Activated CD4-positive, alpha-beta T cell treated with anti-CD3 and anti-CD28 coated beads, Interleukin-2, amount 50 U/mL, for 48 hours (primary cell): ENCODE measurements around the gene CHTF8.
"Not testable (repeated sequence)": the region's sequence is repeated elsewhere in the genome, so short reads cannot be mapped to it uniquely, and the experiment has no call there.

Experiments used
- DNase-seq, 2 experiments: peaks; one replicate each; pipeline ENCODE4 v3.0.0-alpha.2; 2020

CHTF8 gene, protein sequence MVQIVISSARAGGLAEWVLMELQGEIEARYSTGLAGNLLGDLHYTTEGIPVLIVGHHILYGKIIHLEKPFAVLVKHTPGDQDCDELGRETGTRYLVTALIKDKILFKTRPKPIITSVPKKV

DNA sequence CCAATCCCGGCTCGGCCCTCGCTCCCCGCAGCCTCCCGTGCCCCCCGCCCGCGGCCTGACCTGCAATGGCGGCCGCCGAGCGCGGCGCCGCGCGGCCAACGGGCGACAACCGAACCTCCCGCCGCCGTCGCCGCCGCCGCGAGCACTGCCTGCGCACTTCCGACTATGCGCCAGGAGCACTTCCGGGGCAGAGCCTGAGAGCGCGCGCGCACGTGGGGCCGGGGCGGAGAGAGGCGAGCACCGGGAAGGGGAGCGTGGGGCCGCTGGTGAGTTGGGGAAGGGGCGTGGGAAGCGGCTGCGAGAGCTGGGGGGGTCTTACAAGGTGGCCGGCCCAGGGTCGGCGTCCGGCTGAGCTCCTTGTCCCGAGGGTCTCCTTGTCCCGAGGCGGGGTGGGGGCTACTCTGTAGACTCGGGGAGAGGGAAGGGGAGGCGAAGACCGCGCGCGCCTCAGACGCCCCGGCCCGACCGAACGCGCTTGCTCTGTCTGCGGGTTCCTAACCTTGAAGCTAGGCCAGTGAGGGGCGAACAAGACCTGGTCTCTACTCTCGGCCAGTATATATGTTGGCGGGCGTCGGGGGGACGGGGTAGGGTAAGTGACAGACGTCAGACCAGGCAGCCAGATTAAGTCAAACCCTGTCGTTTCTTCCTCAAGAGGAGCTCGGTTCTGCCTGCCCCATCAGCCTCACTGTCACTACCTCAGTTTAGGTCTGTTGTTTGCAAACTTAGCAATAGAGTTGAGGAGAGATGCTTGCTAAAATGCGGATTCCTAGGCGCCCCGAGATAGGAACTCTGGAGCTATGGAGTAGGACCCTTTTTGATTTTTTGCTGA is at the start of gene CHTF8, which contains the start of gene UTP4:
CHTF8 (minus strand) TSS at position 165 of the 829 bp plus-strand sequence. CDS start 11,130 bp downstream, outside the sequence.
UTP4 (plus strand) TSS at position 226 of the 829 bp plus-strand sequence. CDS start 811 bp downstream, outside the sequence.
- DNase-seq: peak; percentile 88 to 89

DNA sequence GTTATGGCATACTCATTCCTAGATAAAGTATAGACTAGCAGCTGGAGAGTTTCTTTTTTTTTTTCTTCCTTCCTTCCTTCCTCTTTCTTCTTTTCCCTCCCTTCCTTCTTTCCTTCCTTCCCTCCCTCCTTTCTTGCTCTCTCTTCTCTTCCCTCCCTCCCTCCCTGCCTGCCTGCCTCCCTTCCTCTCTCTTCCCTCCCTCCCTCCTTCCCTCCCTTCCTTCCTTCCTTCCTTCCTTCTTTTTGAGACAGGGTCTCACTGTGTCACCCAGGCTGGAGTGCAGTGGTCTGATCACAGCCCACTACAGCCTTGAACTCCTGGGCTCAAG is 47.6 kb upstream of the CHTF8 start:
- DNase-seq: no peak

DNA sequence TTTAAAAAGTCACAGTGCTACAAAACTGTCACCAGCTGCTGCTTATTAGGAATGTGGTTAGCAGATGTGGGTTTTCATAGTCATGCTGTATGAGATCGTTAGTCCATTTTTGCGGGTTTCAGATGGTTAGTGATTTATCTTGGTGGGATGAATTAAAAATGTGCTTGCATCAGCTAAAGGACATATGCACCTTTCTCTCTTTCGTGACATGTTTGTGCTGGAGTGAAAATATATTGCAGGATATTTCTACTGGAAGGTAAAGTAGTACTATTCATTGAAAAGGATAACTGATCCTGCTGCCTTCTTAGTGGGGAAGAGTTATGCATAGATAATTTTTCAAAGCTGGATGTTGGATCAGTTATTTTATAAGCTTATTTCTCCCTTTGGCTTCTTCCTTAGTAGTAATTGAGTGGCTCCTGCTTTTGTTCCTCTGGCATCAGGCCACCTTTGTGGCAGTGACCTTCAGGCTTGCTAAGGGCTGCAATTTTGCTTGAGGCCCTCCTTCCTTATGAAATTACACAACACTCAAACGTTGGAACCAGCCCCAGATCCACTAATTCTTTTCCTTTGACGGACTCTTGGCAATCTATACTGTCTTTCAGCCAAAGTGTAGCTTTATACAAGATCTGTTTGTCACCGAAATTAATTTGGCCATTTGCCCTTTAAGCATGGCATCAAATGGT is 47.1 kb upstream of the CHTF8 start:
- DNase-seq: no peak

DNA sequence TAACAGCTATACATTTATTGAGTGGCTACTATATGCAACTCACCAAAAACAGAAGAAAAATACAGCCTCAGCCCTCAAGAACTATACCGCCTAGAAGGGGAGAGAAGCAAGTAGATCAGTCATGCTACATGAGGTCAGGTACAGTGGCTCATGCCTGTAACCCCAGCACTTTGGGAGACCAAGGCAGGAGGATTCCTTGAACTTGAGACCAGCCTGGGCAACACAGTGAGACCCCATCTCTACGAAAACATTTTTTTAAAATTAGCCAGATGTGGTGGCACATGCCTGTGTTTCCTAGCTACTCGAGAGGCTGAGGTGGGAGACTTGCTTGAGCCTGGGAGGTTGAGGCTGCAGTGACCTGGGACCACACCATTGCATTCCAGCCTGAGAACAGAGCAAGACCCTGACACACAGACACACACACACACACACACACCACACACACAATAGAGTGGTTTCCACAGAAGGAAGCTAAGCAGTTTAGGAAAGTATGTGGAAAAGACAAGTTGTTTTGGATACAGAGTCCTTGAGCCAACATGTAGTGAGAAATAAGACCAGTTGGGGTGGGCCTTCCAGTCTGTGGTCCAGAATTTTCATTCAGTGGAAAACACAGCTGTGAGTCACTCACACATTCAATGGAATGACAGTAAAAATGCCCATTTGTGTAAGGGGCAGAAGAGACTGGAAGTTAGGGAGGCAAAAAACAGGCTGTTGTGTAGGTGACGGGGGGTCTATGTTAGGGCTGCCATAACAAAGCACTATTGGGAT is 43.8 kb upstream of the CHTF8 start:
- DNase-seq: no peak

DNA sequence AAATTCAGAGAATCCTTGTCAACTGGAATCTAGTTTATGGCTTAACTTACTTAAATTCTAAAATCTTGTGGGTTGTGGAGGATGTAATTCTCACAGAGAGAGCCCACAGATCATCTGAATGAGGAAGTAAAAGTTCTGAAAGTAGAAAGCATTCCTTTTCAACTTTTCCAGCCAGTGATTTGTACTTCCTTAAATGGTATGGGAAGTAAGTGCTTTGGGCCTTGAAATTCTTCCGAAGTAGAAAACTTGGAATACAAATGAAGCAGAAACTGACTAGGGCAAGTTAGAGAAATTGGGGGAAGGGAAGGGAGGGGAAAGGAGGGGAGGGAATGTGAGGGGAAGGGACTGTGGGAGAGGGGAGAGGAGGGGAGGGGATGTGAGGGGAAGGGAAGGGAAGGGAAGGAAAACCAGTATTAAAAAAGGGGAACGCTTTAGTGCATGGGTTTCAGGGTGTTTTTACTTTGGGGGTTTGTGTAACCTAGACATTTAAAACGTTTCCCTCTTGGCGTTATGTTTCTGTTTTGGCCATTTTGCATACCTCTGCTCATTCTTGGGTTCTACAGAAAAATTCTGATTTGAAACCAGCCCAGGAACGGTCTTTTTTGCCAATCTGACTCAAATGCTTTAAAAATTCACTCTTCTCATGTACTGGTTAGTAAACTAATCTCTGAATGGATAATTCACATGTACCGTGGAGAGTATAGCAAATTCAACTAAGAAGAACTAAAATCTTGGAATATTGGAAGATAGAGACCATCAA is 39.1 kb upstream of the CHTF8 start:
- no peak for DNase-seq

DNA sequence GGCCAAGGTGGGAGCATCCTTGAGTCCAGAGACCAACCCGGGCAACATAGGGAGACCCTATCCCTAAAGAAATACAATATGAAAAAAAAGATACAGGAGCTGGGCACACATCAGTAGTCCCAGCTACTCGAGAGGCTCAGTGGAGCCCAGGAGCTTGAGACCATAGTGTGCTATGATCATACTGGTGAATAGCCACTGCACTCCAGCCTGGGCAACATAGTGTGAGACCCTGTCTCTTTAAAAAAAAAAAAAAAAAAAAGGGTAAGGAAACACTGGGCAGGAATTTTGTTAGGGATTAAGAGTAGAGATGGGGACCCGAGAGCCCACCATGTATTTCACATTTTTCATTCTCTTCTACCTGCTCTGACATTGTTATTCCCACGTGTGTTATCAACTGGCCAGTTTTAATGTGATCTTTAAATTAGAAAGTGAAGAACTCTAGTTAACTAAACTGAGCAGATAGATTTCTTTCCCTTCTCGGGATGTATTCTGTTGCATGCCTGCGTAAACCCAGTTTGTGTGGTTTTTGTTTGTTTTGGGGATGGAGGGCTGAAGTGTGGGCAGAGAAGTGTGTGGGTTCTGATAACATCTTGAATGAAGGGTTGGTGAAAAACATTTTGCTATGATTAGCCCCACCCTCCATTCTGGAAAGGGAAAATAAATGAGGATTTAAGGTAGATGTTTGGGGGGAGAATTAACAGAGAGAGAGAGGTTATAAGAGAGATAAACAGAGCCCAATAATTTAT is 37.4 kb upstream of the CHTF8 start:
- DNase-seq: no peak

DNA sequence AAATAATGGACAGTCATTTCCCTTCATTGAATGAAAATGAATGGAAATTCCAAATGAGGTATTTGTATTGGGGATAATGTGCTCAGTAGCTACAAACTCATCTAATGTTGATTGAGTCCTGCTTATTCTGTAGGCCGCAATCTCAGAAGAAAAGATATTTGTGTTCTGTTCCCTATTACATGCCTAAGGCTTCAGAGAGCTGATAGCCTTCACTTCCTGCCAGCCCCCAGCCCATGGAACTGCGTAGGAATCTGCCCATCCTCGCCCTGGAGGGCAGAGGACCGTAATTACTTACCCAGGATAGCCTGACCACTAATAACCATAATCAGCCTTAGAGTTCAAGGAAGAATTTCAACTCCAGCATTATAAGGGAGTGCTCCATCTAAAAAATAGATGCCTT is 36.7 kb upstream of the CHTF8 start:
- DNase-seq: no peak

DNA sequence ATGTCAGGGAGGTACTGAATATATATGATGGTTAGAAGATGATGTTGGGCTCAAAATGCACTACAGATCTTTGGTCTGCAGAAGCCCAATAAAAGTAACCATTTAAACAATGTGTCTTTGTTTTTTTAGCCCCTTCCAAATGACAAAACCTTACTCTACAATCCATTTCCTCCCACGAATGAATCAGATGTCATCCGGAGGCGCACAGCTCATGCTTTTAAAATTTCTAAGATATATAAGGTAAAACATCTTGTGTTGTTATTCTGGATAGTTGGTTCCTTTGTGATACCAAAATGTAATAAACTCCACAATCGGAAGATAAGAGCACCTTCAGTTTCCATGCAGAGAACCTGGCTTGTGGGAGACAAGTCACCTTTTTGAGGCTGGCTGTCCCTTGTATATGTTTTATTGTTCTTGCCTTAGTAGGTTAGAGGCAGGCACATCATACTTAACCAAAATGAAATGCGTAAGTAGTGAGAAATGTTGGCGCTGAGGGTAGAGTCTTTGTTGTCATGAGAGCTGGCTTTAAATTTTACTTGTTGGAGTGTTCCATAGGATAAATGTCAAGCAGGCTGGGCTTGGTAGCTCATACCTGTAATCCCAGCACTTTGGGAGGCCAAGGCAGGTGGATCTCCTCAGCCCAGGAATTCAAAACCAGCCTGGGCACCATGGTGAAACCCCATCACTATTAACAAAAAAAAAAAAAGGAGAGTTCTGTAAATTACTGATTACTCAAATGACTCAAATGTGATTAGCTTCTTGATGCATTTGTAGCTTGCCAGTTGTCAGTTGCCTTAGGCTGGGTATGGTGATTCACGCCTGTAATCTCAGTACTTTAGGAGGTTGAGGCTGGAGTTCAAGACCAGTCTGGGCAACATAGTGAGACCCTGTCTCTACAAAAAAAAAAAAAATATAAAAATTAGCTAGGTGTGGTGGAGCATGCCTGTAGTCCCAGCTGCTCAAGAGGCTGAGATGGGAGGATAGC is 34.9 kb upstream of the CHTF8 start:
- DNase-seq: no peak

DNA sequence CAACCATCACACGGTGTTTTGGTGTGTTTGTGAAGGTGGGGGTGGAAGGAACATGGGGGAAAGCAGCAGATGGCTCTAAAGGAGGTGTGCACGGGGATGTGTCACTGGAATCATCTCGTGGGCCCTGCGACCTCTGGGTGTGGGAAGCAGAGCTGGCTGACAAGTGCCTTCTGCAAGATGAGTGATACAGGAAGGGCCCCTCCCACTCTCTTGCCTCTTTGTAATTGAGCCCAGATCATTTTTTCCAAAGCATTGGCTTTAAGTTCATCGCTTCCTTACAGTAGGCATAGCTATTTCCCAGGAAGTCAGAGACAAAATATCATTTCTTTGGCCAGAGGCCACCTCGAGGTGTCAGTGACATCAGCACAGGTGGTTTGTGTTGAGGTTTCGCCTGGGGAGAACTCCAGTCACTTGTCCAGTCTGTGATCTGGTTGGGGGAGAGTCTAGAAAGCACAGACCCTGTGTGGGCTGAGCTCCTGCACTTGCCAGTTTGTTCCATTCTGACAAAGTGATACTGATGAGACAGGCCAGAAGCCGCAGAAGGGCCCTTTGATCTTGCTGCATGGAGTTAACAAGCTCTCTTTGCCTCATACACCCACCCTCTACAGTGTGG is 33.9 kb upstream of the CHTF8 start:
- DNase-seq: peak; percentile 76 to 84

DNA sequence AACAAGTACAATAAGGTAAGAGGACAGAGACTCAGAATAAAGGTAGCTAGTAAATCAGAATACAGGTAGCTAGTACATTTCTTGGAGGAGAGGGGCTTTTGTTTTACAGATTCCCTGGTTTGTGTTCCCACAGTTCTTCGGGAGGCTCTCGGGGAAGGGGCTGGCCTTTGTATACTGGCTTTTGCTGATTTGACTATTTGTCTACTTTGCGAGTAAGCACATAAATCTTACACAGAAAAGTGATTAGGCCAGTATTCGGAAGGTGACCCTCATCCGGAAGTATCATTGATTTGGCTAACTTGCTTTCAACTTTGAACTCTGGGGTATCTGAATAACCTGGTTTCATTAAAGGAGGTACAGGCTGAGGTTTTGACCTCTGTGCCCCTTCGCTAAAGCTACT is 33.2 kb upstream of the CHTF8 start:
- no peak for DNase-seq

DNA sequence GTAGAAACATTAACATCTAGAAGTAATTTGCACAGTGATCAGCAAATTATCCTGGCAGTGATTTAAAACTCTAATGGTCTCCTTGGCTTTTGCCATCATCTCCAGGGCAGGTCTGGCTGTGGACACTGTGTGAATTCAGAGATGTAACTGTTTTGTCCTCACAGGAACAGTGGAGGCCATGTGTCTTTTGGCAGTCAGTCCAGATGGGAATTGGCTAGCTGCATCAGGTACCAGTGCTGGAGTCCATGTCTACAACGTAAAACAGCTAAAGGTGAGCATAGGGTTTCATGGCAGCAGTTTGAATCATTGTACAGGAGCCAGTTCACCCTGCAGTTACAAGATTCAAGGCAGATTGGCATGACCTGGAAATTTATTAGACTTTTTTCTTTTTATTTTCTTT is 27.8 kb upstream of the CHTF8 start:
- DNase-seq: no peak

DNA sequence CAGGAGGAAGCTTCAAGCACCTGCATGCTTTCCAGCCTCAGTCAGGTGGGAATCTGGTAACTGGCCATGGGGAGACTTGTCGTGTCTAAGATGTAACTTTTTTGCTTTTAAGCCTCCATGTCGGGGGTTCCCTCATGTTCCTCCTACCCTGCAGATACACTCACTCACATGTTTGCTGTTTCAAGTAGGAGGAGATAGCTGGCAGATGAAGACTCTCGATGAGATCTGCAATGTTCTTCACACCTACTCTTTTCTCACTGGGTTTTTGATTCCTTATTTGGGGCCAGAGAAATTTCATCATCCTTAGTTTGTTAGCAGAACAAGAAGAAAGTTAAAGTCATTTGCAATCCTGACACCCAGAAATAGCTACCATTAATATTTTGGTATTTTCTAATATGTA is 24.8 kb upstream of the CHTF8 start:
- DNase-seq: no peak

DNA sequence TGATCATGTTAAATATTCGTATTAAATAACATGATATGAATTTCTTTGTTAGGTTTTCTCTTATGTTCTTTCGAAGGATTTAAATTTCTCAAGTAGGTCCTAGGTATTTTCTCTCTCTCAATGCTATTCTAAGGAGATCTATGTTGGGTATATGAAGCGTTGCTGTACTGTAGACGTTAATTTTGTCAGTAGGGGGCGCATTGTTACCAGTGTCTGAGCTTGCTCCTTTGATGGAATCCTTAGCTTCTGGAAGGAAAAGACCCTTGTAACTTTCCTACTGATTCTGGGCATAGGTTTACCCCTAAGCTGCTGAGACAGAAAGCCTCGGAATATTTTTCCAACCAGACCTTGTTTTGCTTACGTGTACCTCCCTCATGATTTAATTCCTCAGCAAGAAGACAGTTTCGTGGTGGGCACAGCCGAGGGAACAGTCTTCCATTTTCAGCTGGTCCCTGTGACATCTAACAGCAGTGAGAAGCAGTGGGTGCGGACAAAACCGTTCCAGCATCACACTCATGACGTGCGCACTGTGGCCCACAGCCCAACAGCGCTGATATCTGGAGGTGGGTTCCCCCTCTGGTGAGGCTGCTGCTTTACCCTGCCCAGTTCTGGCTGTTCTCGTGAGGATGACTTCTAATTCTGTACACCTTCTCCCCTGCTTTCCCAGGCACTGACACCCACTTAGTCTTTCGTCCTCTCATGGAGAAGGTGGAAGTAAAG is 17.9 kb upstream of the CHTF8 start:
- DNase-seq: peak in 1 of 2 experiments; percentile 37

DNA sequence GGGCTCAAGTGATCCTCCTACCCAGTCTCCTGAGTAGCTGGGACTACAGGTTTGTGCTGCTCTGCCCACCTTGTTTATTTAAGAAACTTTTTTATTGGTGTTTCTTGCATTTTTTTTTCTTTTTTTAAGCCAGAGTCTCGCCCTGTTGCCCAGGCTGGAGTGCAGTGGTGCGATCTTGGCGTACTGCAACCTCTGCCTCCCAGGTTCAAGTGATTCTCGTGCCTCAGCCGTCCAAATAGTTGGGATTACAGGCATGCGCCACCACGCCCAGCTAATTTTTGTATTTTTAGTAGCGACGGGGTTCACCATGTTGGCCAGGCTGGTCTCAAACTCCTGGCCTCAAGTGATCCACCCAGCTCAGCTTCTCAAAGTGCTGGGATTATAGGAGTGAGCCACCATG is 17.2 kb upstream of the CHTF8 start:
- DNase-seq: not testable (repeated sequence)

DNA sequence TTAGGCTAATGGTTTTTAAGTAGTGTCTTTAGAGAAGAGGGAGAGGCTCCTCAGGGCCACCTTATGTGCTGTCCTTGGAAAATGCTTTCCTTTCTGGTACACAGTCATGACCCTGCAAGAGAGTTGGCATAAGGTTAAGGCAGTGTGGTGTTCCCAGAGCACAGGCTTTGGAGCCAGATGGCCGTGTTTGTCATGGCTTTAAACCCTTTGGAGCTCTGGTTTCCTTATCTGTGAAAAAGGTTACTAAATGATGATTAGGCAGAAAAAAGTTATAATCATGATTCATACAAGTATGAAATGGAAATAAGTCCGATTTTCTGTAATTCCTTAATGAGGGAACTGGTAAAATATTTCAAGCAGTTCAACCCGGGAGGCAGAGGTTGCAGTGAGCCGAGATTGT is 13.3 kb upstream of the CHTF8 start:
- no peak for DNase-seq

DNA sequence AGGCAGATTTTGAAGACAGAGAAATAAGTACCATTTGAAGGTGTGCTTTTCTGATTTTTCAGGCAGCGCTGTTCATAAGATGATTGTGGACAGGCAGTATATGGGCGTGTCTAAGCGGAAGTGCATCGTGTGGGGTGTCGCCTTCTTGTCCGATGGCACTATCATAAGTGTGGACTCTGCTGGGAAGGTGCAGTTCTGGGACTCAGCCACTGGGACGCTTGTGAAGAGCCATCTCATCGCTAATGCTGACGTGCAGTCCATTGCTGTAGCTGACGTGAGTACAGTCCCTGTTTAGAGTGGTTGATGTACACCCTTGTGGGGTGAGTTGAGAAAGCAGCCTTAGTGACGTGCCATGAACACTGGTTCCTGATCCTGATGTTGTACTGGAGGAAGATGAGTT is 10.7 kb upstream of the CHTF8 start:
- no peak for DNase-seq

DNA sequence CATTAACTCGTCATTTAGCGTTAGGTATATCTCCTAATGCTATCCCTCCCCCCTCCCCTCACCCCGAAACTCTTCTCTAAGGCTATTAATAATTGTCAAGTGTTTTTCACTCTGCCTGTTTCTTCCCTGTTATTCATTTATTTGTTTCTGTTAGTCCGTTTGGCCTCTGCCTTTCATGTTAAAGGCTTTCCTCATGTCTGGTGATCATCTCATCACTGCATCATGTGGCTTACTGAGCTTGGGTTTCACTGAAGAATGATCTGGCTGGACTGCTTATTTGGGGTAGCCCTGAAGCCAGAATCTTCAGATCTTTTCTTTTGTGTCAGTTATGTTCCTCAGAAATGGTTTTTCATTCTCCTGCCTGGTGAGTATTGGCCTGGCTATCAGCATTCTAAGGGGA is 9.5 kb upstream of the CHTF8 start:
- DNase-seq: no peak

DNA sequence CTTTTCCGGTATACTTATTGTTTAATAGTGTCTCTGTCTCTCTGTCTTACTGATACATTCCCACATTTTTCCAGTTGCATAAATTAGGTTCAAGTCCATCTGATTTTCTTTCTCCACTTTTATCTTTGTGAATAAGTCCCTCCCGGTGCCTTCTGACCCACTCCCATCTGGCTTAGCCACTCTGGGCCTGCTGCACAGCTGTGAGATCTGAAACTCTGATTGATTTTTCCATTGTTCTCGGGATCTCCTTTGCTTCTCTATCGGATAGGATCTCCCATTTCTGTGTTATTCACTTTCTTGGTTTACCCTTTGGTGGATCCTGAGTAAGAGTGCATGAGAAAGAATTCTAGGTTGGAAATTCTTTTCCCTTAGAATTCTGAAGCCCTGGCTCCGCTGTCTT is 8.6 kb upstream of the CHTF8 start:
- no peak for DNase-seq

DNA sequence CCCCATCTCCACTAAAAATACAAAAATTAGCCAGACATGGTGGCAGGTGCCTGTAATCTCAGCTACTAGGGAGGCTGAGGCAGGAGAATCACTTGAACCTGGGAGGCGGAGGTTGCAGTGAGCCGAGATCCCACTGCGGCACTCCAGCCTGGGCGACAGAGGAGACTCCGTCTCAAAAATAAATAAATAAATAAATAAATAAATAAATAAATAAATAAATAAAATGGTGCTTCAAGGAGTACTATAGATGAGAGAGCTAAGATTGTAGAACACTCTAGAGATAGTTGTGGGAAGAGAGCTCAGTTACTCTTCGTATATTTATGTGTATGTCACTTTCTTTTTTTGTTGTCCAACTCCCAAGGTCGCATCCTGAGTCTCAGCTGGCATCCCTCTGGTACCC is 7.1 kb upstream of the CHTF8 start:
- not testable (repeated sequence) for DNase-seq
